WTC11 (cell line): ENCODE results near the gene HPS3. TPM values are rescaled to one million over a fixed set of nuclear protein-coding genes. Genes with fewer than 3 reads are reported as not detected.

Source experiments
- ATAC-seq: fragments of 200-7000 bp; cut with Tn5 transposase; 2 replicates; pipeline ENCODE4 v1.10.0; 2021; ENCODE audit warnings: mild to moderate bottlenecking, moderate library complexity
- CTCF ChIA-PET: fragments of 300-600 bp; sonication (Branson Sonifier 250); formaldehyde crosslinking; loops from one replicate; lab custom pipeline; 2021; ENCODE audit warnings: antibody characterized with exemption; lab: Charles Lee
- POLR2A ChIA-PET: fragments of 350-600 bp; sonication (Branson Sonifier 250); formaldehyde crosslinking; loops from one replicate; lab custom pipeline; 2021; ENCODE audit warnings: antibody characterized with exemption; lab: Charles Lee
- DNase-seq: peaks from one replicate; pipeline ENCODE4 v3.0.0; 2021; ENCODE audit warnings: low spot score
- H3K27ac Mint-ChIP-seq: 2 replicates; pipeline ENCODE4 v1.8.0; 2021; ENCODE audit warnings: mixed read lengths
- H3K27me3 Mint-ChIP-seq: 2 replicates; pipeline ENCODE4 v1.8.0; 2021; ENCODE audit warnings: low read depth, mild to moderate bottlenecking, moderate library complexity, mixed read lengths
- H3K36me3 Mint-ChIP-seq: 2 replicates; pipeline ENCODE4 v1.8.0; 2021; ENCODE audit warnings: mixed read lengths
- H3K4me1 Mint-ChIP-seq: 2 replicates; pipeline ENCODE4 v1.8.0; 2022; ENCODE audit warnings: mixed read lengths
- H3K4me3 Mint-ChIP-seq: 2 replicates; pipeline ENCODE4 v1.8.0; 2021; ENCODE audit warnings: mild to moderate bottlenecking, moderate library complexity, mixed read lengths
- H3K9me3 Mint-ChIP-seq: 2 replicates; pipeline ENCODE4 v1.8.0; 2021; ENCODE audit warnings: mixed read lengths
- ESRRA ChIP-seq: sonication (generic); formaldehyde crosslinking; IDR thresholded peaks from 2 replicates; pipeline ENCODE4 v1.8.1; 2022; ENCODE audit warnings: mild to moderate bottlenecking, missing genetic modification reagents, borderline replicate concordance
- ETV6 ChIP-seq: sonication (generic); formaldehyde crosslinking; IDR thresholded peaks from 2 replicates; pipeline ENCODE4 v1.8.1; 2022; ENCODE audit warnings: mild to moderate bottlenecking, missing genetic modification reagents
- FOXJ3 ChIP-seq: sonication (generic); formaldehyde crosslinking; IDR thresholded peaks from 2 replicates; pipeline ENCODE4 v1.9.0; 2021; ENCODE audit warnings: missing genetic modification reagents, mild to moderate bottlenecking, borderline replicate concordance
- NFATC4 ChIP-seq: fragments of 250-450 bp; sonication (Bioruptor Pico); IDR thresholded peaks from 2 replicates; pipeline ENCODE4 v1.9.0; 2021; ENCODE audit warnings: mild to moderate bottlenecking
- NFE2L1 ChIP-seq: sonication (generic); formaldehyde crosslinking; IDR thresholded peaks from 2 replicates; pipeline ENCODE4 v1.8.1; 2023; ENCODE audit warnings: missing genetic modification reagents
- PRRX2 ChIP-seq: fragments of 250-450 bp; sonication (Bioruptor Pico); IDR thresholded peaks from 2 replicates; pipeline ENCODE4 v1.8.0; 2021; ENCODE audit warnings: mild to moderate bottlenecking
- RORB ChIP-seq: fragments of 250-450 bp; sonication (Bioruptor Pico); IDR thresholded peaks from 2 replicates; pipeline ENCODE4 v1.9.0; 2021; ENCODE audit warnings: mild to moderate bottlenecking
- SMAD4 ChIP-seq: sonication (generic); formaldehyde crosslinking; IDR thresholded peaks from 2 replicates; pipeline ENCODE4 v1.8.0; 2022; ENCODE audit warnings: mild to moderate bottlenecking, missing genetic modification reagents
- TEAD1 ChIP-seq: sonication (generic); formaldehyde crosslinking; IDR thresholded peaks from 2 replicates; pipeline ENCODE4 v1.8.0; 2022; ENCODE audit warnings: mild to moderate bottlenecking, missing genetic modification reagents
- TEAD4 ChIP-seq: sonication (generic); formaldehyde crosslinking; IDR thresholded peaks from 2 replicates; pipeline ENCODE4 v1.8.0; 2022; ENCODE audit warnings: mild to moderate bottlenecking, missing genetic modification reagents
- ZNF219 ChIP-seq: sonication (generic); formaldehyde crosslinking; IDR thresholded peaks from 2 replicates; pipeline ENCODE4 v1.8.0; 2023; ENCODE audit warnings: missing genetic modification reagents, mild to moderate bottlenecking, borderline replicate concordance
- total RNA-seq: library from RNA; stranded (reverse); gene quantifications from 3 replicates; pipeline ENCODE4 v1.2.3, GENCODE V29; 2021
- TF ChIP-seq, protein P1 (sequence below): fragments of 250-450 bp; sonication (Bioruptor Pico); IDR thresholded peaks from 2 replicates; pipeline ENCODE4 v1.9.0; 2021; ENCODE audit warnings: moderate library complexity, mild to moderate bottlenecking, inconsistent platforms, borderline replicate concordance
- TF ChIP-seq, protein P2 (sequence below): sonication (generic); formaldehyde crosslinking; IDR thresholded peaks from 2 replicates; pipeline ENCODE4 v1.8.1; 2022; ENCODE audit warnings: low read depth, missing genetic modification reagents, borderline replicate concordance
- TF ChIP-seq, protein P3 (sequence below): fragments of 250-450 bp; sonication (Bioruptor Pico); conservative IDR thresholded peaks from 2 replicates; pipeline ENCODE4 v1.9.0; 2021; ENCODE audit warnings: mild to moderate bottlenecking
- TF ChIP-seq, protein P4 (sequence below): sonication (generic); formaldehyde crosslinking; IDR thresholded peaks from 2 replicates; pipeline ENCODE4 v1.8.1; 2023; ENCODE audit warnings: mild to moderate bottlenecking, missing genetic modification reagents
- TF ChIP-seq, protein P5 (sequence below): sonication (generic); formaldehyde crosslinking; IDR thresholded peaks from 2 replicates; pipeline ENCODE4 v1.8.1; 2022; ENCODE audit warnings: missing genetic modification reagents, borderline replicate concordance
- TF ChIP-seq, protein P6 (sequence below): sonication (generic); formaldehyde crosslinking; IDR thresholded peaks from 2 replicates; pipeline ENCODE4 v1.8.0; 2022; ENCODE audit warnings: mild to moderate bottlenecking, missing genetic modification reagents
- TF ChIP-seq, protein P7 (sequence below): fragments of 250-450 bp; sonication (Bioruptor Pico); IDR thresholded peaks from 2 replicates; pipeline ENCODE4 v1.9.0; 2021; ENCODE audit warnings: mild to moderate bottlenecking, borderline replicate concordance

The HPS3 gene
- total RNA-seq, 1 experiment from 2014 or later = 51.3 TPM

DNA sequence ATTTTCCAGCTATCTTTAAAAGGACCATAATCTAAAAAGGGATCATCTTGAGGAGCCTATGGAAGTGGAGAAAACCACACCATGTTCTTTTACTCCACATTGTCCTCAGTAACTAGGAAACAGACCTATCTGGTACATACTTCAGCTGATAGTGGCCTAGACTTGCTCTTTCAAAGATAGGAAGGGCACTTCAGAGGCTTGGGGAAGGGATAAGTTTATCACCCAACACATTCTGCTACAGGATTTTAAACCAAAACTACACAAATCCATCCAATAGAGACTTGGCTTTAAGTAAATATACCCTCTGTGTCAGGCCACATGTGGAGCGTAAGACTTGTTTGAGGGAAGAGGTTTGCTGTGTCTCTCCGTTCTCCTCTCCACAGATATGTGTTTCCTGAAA lies 56.8 kb downstream of the HPS3 start:
- ATAC-seq (no peak), DNase-seq (no peak)
- peaks cover 13% of the 10 kb centered on the region for H3K9me3 Mint-ChIP-seq
- H3K4me1 Mint-ChIP-seq = peaks cover 50% of the 10 kb centered on the region
- no peak overlapping the region for H3K4me3 Mint-ChIP-seq
- TF ChIP-seq ETV6 (no peak), TEAD1 (no peak), FOXJ3 (CRISPR knock-in tag) (no peak), ESRRA (CRISPR knock-in tag) (no peak), NFE2L1 (CRISPR knock-in tag) (no peak), SMAD4 (CRISPR knock-in tag) (no peak), PRRX2 (CRISPR knock-in tag) (no peak), TEAD4 (CRISPR knock-in tag) (no peak), ZNF219 (CRISPR knock-in tag) (no peak), NFATC4 (CRISPR knock-in tag) (no peak), RORB (CRISPR knock-in tag) (no peak)
- TF ChIP-seq, protein P1, sequence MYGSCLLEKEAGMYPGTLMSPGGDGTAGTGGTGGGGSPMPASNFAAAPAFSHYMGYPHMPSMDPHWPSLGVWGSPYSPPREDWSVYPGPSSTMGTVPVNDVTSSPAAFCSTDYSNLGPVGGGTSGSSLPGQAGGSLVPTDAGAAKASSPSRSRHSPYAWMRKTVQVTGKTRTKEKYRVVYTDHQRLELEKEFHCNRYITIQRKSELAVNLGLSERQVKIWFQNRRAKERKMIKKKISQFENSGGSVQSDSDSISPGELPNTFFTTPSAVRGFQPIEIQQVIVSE (CRISPR knock-in tag) = no peak
- TF ChIP-seq, protein P2, sequence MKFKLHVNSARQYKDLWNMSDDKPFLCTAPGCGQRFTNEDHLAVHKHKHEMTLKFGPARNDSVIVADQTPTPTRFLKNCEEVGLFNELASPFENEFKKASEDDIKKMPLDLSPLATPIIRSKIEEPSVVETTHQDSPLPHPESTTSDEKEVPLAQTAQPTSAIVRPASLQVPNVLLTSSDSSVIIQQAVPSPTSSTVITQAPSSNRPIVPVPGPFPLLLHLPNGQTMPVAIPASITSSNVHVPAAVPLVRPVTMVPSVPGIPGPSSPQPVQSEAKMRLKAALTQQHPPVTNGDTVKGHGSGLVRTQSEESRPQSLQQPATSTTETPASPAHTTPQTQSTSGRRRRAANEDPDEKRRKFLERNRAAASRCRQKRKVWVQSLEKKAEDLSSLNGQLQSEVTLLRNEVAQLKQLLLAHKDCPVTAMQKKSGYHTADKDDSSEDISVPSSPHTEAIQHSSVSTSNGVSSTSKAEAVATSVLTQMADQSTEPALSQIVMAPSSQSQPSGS = no peak
- TF ChIP-seq, protein P3, sequence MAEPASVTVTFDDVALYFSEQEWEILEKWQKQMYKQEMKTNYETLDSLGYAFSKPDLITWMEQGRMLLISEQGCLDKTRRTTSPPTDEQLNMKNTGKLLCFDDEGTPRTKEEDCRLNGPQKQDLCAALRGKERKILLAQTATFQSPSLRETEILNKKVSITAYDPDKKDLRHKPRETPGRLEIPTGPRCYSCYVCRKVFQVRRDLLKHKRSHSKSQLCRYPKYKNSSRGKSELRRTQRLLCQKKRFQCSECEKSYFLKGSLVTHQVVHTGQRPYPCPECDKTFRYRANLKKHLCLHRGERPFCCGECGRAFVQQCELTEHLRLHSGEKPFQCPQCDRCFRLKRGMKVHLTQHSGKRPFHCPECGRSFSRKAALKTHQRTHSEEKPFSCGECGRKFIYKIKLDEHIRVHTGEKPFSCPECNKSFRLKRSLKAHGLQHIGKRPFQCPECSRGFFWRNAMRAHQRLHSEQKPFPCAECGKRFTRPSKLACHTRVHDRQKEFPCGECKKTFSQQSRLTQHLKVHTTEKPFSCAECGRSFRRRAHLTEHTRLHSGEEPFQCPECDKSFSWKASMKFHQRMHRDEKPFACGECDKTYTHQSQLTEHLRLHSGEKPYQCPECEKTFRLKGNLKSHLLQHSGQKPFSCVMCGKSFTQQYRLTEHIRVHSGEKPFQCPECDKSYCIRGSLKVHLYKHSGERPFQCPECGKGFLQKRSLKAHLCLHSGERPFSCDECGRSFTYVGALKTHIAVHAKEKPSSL (CRISPR knock-in tag) = no peak
- TF ChIP-seq, protein P4, sequence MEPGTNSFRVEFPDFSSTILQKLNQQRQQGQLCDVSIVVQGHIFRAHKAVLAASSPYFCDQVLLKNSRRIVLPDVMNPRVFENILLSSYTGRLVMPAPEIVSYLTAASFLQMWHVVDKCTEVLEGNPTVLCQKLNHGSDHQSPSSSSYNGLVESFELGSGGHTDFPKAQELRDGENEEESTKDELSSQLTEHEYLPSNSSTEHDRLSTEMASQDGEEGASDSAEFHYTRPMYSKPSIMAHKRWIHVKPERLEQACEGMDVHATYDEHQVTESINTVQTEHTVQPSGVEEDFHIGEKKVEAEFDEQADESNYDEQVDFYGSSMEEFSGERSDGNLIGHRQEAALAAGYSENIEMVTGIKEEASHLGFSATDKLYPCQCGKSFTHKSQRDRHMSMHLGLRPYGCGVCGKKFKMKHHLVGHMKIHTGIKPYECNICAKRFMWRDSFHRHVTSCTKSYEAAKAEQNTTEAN = no peak
- TF ChIP-seq, protein P5, sequence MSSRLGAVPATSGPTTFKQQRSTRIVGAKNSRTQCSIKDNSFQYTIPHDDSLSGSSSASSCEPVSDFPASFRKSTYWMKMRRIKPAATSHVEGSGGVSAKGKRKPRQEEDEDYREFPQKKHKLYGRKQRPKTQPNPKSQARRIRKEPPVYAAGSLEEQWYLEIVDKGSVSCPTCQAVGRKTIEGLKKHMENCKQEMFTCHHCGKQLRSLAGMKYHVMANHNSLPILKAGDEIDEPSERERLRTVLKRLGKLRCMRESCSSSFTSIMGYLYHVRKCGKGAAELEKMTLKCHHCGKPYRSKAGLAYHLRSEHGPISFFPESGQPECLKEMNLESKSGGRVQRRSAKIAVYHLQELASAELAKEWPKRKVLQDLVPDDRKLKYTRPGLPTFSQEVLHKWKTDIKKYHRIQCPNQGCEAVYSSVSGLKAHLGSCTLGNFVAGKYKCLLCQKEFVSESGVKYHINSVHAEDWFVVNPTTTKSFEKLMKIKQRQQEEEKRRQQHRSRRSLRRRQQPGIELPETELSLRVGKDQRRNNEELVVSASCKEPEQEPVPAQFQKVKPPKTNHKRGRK (CRISPR knock-in tag) = no peak
- TF ChIP-seq, protein P6, sequence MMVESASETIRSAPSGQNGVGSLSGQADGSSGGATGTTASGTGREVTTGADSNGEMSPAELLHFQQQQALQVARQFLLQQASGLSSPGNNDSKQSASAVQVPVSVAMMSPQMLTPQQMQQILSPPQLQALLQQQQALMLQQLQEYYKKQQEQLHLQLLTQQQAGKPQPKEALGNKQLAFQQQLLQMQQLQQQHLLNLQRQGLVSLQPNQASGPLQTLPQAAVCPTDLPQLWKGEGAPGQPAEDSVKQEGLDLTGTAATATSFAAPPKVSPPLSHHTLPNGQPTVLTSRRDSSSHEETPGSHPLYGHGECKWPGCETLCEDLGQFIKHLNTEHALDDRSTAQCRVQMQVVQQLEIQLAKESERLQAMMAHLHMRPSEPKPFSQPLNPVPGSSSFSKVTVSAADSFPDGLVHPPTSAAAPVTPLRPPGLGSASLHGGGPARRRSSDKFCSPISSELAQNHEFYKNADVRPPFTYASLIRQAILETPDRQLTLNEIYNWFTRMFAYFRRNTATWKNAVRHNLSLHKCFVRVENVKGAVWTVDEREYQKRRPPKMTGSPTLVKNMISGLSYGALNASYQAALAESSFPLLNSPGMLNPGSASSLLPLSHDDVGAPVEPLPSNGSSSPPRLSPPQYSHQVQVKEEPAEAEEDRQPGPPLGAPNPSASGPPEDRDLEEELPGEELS (CRISPR knock-in tag) = no peak
- TF ChIP-seq, protein P7, sequence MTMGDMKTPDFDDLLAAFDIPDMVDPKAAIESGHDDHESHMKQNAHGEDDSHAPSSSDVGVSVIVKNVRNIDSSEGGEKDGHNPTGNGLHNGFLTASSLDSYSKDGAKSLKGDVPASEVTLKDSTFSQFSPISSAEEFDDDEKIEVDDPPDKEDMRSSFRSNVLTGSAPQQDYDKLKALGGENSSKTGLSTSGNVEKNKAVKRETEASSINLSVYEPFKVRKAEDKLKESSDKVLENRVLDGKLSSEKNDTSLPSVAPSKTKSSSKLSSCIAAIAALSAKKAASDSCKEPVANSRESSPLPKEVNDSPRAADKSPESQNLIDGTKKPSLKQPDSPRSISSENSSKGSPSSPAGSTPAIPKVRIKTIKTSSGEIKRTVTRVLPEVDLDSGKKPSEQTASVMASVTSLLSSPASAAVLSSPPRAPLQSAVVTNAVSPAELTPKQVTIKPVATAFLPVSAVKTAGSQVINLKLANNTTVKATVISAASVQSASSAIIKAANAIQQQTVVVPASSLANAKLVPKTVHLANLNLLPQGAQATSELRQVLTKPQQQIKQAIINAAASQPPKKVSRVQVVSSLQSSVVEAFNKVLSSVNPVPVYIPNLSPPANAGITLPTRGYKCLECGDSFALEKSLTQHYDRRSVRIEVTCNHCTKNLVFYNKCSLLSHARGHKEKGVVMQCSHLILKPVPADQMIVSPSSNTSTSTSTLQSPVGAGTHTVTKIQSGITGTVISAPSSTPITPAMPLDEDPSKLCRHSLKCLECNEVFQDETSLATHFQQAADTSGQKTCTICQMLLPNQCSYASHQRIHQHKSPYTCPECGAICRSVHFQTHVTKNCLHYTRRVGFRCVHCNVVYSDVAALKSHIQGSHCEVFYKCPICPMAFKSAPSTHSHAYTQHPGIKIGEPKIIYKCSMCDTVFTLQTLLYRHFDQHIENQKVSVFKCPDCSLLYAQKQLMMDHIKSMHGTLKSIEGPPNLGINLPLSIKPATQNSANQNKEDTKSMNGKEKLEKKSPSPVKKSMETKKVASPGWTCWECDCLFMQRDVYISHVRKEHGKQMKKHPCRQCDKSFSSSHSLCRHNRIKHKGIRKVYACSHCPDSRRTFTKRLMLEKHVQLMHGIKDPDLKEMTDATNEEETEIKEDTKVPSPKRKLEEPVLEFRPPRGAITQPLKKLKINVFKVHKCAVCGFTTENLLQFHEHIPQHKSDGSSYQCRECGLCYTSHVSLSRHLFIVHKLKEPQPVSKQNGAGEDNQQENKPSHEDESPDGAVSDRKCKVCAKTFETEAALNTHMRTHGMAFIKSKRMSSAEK (CRISPR knock-in tag) = no peak
- TF ChIP-seq, all 79 proteins: peak for 0
- Mint-ChIP-seq H3K36me3 (peaks cover 20% of the 10 kb centered on the region), H3K27ac (no peak overlapping the region; the same call in 1 of the 2 replicates), H3K27me3 (no peaks in the 10 kb centered on the region)
- POLR2A ChIA-PET = no interaction called here
- CTCF ChIA-PET = no interaction called here
